Fibroblast of skin of back (primary cell): Measurements from ENCODE around the gene CPEB4.

Source experiments
- DNase-seq: peaks from one replicate; pipeline ENCODE4 v3.0.0-alpha.2; 2013

Gene CPEB4

GRCh38 chr5:173974688-173975239 is 86.6 kb downstream of the CPEB4 start:
- DNase-seq, result no peak

- DNase-seq, result peak; percentile 14
These were observed 93.1 kb downstream of the CPEB4 start for GRCh38 chr5:173981185-173981761.

- no peak for DNase-seq
These were observed 96.1 kb downstream of the CPEB4 start for GRCh38 chr5:173984218-173984617.

- DNase-seq, result no peak
These were observed 100.6 kb downstream of the CPEB4 start, which contains the start of gene C5orf47 for GRCh38 chr5:173988554-173989431. C5orf47 (plus strand) TSS chr5:173989170; CDS start chr5:173989264, 94 bp downstream.

DNA sequence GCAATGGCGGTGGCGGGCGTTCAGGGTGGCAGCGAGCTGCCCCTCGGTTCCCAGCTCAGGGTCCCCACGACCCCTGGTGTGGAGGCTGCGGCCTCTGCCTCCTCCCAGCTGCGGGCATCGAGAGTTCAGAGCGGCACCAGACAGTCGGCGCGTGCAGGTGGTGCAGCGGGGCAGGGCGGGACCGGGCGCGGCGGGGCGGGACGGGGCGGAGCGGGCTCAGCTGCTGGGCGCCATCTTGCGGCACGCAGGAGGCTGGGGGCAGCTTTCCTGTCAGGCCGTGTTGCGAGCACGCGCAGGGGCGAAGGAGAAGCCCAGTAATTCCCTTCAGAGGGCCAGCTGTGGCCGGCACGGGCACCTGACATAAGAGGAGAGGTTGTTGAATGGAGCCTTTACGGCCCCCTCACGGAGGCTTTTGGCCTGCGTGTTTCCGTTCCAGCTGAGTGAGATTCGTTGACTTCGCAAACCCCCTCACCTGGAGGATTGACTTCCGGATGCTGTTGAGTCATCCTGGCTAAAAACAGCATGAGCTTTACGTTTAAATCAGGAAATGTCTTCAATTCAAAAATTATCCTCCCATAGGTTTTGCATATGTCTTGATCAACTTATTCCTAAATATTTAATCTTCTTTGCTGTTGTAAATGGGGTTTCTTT is 101.4 kb downstream of the CPEB4 start:
- no peak for DNase-seq

DNA sequence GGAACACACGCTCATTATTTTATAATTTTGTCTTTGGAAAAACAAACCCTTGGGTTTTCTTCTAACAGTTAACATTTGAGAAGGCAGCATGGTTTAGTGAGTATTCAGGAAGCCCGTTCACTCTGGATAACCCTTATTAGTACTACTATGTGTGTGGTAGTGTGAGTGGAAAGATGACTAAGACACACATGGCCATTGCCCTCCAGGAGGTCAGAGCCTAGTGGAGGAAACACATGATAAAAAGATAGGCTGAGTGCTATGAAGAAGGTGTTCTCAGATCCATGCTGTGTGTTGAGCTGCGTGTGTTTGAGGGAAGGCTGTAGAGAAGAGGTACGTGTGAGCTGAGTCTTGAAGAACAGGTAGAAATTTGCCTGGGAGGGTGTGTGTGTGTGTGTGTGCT is 109.2 kb downstream of the CPEB4 start:
- no peak for DNase-seq

DNA sequence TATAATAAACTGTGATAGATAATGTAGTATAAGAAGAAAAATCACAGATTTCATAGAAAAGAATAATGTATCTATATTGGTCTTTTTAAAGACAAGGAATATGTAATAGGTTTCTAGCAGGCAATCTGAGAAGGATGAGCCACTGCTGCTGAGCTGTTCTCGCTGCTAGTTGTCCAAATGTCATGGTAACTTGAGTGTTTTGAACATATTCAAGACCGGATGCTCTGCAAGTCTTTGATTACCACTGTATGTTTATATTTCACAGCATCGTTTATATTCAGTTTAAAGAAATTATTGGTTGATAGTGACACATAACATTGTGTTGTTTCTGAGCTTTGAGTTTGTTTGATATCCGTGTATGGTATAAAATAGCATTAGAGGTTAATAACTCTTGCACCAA is 110.4 kb downstream of the CPEB4 start:
- no peak for DNase-seq

DNA sequence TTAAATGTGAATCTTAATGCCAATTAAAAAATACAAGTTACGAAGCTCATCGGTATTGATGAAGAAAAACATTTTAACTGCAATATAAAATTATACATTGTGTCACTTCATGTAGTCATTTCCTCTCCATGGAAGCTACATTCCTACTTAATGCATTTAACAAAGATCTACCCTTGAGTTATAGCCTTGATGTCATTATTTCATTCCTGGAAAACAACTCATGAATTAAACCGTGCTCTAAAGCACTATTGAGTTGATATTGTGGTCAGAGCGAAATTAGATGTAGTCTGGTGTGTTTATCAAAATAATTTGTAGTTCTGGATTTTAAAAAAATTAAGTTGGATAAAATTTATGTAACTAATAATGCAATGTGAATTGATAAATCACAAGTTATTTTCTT is 111.9 kb downstream of the CPEB4 start:
- no peak for DNase-seq

- DNase-seq, result no peak
These were observed 115.6 kb downstream of the CPEB4 start for GRCh38 chr5:174003795-174004194.

- no peak for DNase-seq
These were observed 120.8 kb downstream of the CPEB4 start for GRCh38 chr5:174008922-174009321.

DNA sequence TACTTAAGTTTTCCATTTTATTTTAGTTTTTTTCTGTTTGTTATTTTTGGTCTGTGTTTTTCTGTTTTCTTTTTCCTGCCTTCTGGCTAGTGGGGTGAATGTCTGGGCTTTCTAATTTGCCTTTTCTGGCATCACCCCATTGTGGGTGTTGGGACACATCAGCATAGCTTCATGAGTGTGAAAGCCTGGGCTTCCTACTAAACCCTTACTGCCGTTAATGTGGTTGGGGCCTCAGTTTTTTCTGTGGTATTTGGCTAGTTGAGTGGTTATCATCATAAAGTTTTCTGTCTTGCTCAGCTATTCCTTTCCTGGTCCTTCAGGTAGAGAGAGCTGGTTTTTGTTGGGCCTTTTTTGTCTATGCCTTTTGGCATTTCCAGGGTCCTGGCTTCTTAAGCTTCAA is 122.2 kb downstream of the CPEB4 start:
- DNase-seq, result no peak

- DNase-seq, result no peak
These were observed 123.3 kb downstream of the CPEB4 start for GRCh38 chr5:174011441-174011840.
